SH-SY5Y (cell line): Measurements from ENCODE around the gene MUC5AC.

Experiments
- GATA2 ChIP-seq: IDR thresholded peaks from 2 replicates; pipeline ENCODE4 v1.6.1; 2011; ENCODE audit warnings: mild to moderate bottlenecking, low read depth, low read length
- GATA3 ChIP-seq: IDR thresholded peaks from 2 replicates; pipeline ENCODE4 v1.6.1; 2011; ENCODE audit warnings: low read depth, mild to moderate bottlenecking, low read length, moderate library complexity

DNA sequence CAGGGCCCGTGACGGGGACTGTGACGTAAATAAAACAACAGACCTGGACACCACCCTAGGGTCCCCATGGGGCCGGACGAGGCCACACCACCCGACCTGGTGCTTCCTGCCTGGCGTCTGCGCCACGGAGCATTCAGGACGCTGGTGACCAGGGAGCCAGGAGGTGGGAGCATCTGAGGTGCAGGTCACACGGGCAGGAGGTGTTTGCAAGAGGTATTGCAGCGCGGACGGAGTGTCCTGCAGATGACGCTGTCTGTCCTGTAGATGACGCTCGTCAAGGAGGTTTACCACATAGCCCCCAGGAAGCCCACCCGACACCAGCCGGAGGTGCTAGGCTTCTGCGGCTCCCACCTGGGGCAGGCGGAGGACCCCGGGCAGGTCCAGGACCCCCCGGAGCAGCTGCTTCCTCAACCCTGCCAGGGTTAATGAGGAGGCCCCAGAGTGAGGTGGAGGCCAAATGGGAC lies 64.1 kb downstream of the MUC5AC start:
- TF ChIP-seq GATA3 (no peak), GATA2 (no peak)
